Hepatocyte (in vitro differentiated cells): Measurements from ENCODE around the gene HERC5. TPM values are rescaled to one million over a fixed set of nuclear protein-coding genes. Genes with fewer than 3 reads are reported as not detected.

Experiments
- DNase-seq: peaks from one replicate; pipeline ENCODE4 v3.0.0-alpha.2; 2016; ENCODE audit warnings: low spot score
- H2AFZ ChIP-seq: fragments of 200-600 bp; sonication (generic); 2 replicates; pipeline ENCODE4 v1.6.0; 2016; ENCODE audit warnings: antibody characterized with exemption, mild to moderate bottlenecking
- H3K27ac ChIP-seq: fragments of 200-600 bp; sonication (generic); 2 replicates; pipeline ENCODE4 v1.5.1; 2016; ENCODE audit warnings: mild to moderate bottlenecking
- H3K27me3 ChIP-seq: fragments of 200-600 bp; sonication (generic); 2 replicates; pipeline ENCODE4 v1.6.1; 2016
- H3K36me3 ChIP-seq: fragments of 200-600 bp; sonication (generic); replicated peaks from 2 replicates; pipeline ENCODE4 v1.5.1; 2016; ENCODE audit warnings: low read depth; ENCODE audit not compliant: insufficient read depth
- H3K4me1 ChIP-seq: fragments of 200-600 bp; sonication (generic); 2 replicates; pipeline ENCODE4 v1.5.1; 2016; ENCODE audit warnings: mild to moderate bottlenecking, moderate library complexity; ENCODE audit not compliant: insufficient read depth
- H3K4me2 ChIP-seq: fragments of 200-600 bp; sonication (generic); 2 replicates; pipeline ENCODE4 v1.6.0; 2016
- H3K4me3 ChIP-seq: fragments of 200-600 bp; sonication (generic); 2 replicates; pipeline ENCODE4 v1.5.1; 2016; ENCODE audit warnings: mild to moderate bottlenecking
- H3K79me2 ChIP-seq: fragments of 200-600 bp; sonication (generic); 2 replicates; pipeline ENCODE4 v1.6.0; 2017; ENCODE audit warnings: mild to moderate bottlenecking
- H3K9me2 ChIP-seq: fragments of 200-600 bp; sonication (generic); replicated peaks from 2 replicates; pipeline ENCODE4 v1.6.0; 2017; ENCODE audit warnings: mild to moderate bottlenecking; ENCODE audit not compliant: insufficient read depth
- H3K9me3 ChIP-seq: fragments of 200-600 bp; sonication (generic); 2 replicates; pipeline ENCODE4 v1.5.1; 2016; ENCODE audit warnings: low read depth, mild to moderate bottlenecking
- H4K20me1 ChIP-seq: fragments of 200-600 bp; sonication (generic); 2 replicates; pipeline ENCODE4 v1.6.0; 2016; ENCODE audit warnings: mild to moderate bottlenecking; ENCODE audit not compliant: insufficient read depth, poor library complexity, severe bottlenecking
- CTCF ChIP-seq: fragments of 200-600 bp; sonication (generic); IDR thresholded peaks from 2 replicates; pipeline ENCODE4 v1.5.1; 2016; ENCODE audit warnings: antibody characterized with exemption, mild to moderate bottlenecking; ENCODE audit not compliant: poor library complexity
- EZH2 ChIP-seq: fragments of 200-600 bp; sonication (generic); IDR thresholded peaks from 2 replicates; pipeline ENCODE4 v1.6.1; 2016; ENCODE audit warnings: antibody characterized with exemption, mild to moderate bottlenecking, borderline replicate concordance
- EZH2phosphoT487 ChIP-seq: fragments of 200-600 bp; sonication (generic); IDR thresholded peaks from one replicate; pipeline ENCODE4 v1.6.1; 2018; ENCODE audit warnings: antibody characterized with exemption, mild to moderate bottlenecking, low read depth, moderate library complexity; ENCODE audit not compliant: unreplicated experiment, severe bottlenecking
- WGBS: methylation state at CpG from one replicate; pipeline ENCODE4 v1.1.6; 2016; ENCODE audit warnings: low lambda C conversion rate; ENCODE audit errors: missing lambda C conversion rate; 5-methylcytosine and 5-hydroxymethylcytosine counted together
- polyA plus RNA-seq: library from polyadenylated mRNA; unstranded; fragments of >200 nt; fragmentation: Nextera tagmentation; extraction: Ambion mirVana; gene quantifications from 2 replicates; pipeline ENCODE4 v1.2.1, GENCODE V29; 2016
- total RNA-seq: library from RNA; depleted of rRNA; stranded (reverse); fragments of >200 nt; gene quantifications from 2 replicates; pipeline ENCODE4 v1.2.3, GENCODE V29; 2014

HERC5 gene
- total RNA-seq (2.4 and 2.8 TPM in 2 replicates), polyA plus RNA-seq (1.7 and 2.2 TPM in 2 replicates)

GRCh38 chr4:88456670-88457306 is at the start of gene HERC5:
Gene HERC5, plus strand, starts transcription at chr4:88457119. Its CDS starts 151 bp downstream, at chr4:88457270.
- DNase-seq, result peak; percentile 93
- Histone ChIP-seq H3K27ac (no peak within 1 kb of the TSS), H3K36me3 (no peaks in the 10 kb centered on the region), H3K4me3 (peak within 1 kb of the TSS; percentile 10), H3K27me3 (peaks cover 21% of the 10 kb centered on the region), H3K79me2 (no peaks in the 10 kb centered on the region), H3K4me1 (no peaks in the 10 kb centered on the region), H2AFZ (peak within 1 kb of the TSS; percentile 54), H3K9me2 (no peaks in the 10 kb centered on the region), H4K20me1 (no peaks in the 10 kb centered on the region), H3K9me3 (no peaks in the 10 kb centered on the region), H3K4me2 (peak within 1 kb of the TSS; percentile 94)
- WGBS, result 2% methylated on average over 52 of the region's 57 CpGs
- TF ChIP-seq EZH2 (no peak), CTCF (peak; percentile 87), EZH2phosphoT487 (no peak)

- no peak for DNase-seq
- TF ChIP-seq EZH2, result no peak
- TF ChIP-seq EZH2phosphoT487, result no peak
- TF ChIP-seq CTCF, result no peak
- no peak overlapping the region for H3K27ac ChIP-seq
- no peaks in the 10 kb centered on the region for H3K27me3 ChIP-seq
- no peaks in the 10 kb centered on the region for H4K20me1 ChIP-seq
- no peaks in the 10 kb centered on the region for H3K36me3 ChIP-seq
- H3K4me3 ChIP-seq, result no peak overlapping the region
- H3K9me2 ChIP-seq, result no peaks in the 10 kb centered on the region
- WGBS, result 93% methylated on average over 2 of the region's 2 CpGs
- H3K9me3 ChIP-seq, result no peaks in the 10 kb centered on the region
- H3K79me2 ChIP-seq, result no peaks in the 10 kb centered on the region
- no peaks in the 10 kb centered on the region for H3K4me1 ChIP-seq
- H2AFZ ChIP-seq, result no peak overlapping the region
- no peak overlapping the region for H3K4me2 ChIP-seq
These were observed 47.7 kb upstream of the HERC5 start for GRCh38 chr4:88409206-88409605.

GRCh38 chr4:88409789-88410188 is 47.1 kb upstream of the HERC5 start:
- no peak overlapping the region for H3K4me3 ChIP-seq
- no peaks in the 10 kb centered on the region for H3K9me2 ChIP-seq
- TF ChIP-seq CTCF, result no peak
- no peak for TF ChIP-seq EZH2
- TF ChIP-seq EZH2phosphoT487, result no peak
- no peak overlapping the region for H2AFZ ChIP-seq
- WGBS, result 92% methylated on average over 1 of the region's 1 CpG
- no peaks in the 10 kb centered on the region for H3K4me1 ChIP-seq
- H3K9me3 ChIP-seq, result no peaks in the 10 kb centered on the region
- no peak overlapping the region for H3K27ac ChIP-seq
- H3K4me2 ChIP-seq, result no peak overlapping the region
- H3K79me2 ChIP-seq, result no peaks in the 10 kb centered on the region
- no peaks in the 10 kb centered on the region for H3K27me3 ChIP-seq
- no peaks in the 10 kb centered on the region for H4K20me1 ChIP-seq
- H3K36me3 ChIP-seq, result no peaks in the 10 kb centered on the region
- DNase-seq, result no peak
